ENCODE results near the gene RMND5A. TPM values are rescaled to one million over a fixed set of nuclear protein-coding genes. Genes with fewer than 3 reads are reported as not detected.

Gene RMND5A, protein sequence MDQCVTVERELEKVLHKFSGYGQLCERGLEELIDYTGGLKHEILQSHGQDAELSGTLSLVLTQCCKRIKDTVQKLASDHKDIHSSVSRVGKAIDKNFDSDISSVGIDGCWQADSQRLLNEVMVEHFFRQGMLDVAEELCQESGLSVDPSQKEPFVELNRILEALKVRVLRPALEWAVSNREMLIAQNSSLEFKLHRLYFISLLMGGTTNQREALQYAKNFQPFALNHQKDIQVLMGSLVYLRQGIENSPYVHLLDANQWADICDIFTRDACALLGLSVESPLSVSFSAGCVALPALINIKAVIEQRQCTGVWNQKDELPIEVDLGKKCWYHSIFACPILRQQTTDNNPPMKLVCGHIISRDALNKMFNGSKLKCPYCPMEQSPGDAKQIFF
- total RNA-seq, result 11.9 and 27.6 TPM in 2 replicates

DNA sequence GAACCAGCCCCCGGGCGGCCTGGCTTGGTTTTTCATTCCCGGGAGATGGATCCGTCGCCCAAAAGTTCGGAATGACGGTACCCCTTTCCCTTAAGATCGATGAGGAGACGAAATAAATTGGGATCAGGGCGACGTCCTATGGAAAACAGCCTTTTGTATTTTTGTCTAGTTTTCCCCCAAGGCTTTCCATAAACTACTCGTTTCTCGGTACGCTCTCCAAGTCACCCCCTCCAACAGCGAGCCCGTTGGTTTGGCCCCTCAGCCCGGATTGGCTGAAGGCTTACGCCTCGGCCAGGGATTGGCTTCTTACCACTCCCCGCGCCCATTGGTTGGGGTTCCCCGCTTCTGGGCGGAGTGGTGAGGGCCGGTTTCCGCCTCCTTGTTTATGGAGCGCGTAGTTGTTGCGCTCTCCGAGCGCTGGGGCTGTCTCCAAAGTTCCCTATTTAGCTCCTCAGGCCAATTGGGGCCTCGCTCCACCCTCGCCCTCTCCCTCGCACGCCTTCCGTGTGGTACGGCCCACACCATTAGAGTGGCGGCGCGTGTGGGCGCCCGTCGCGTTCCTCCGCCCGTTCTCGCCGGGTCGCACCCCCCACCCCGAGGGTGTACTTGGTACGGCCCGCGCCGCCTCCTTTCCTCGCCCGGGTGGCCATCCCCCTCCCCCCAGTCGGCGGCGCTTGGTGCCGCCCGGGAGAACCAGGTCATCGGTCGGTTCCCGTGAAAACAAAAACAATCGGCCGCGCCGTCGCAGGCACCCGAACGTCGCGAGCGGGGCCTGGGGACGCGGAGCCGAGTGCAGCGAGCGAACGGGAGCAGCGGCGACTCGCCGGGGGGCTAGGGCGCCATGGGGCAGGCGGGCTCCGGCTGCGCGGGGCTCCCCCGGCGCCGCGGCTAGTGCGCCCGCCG, at the start of gene RMND5A:
Gene RMND5A (plus strand): TSS at position 655 of the 903 bp plus-strand sequence. CDS start 377 bp downstream, outside the sequence.

DNA sequence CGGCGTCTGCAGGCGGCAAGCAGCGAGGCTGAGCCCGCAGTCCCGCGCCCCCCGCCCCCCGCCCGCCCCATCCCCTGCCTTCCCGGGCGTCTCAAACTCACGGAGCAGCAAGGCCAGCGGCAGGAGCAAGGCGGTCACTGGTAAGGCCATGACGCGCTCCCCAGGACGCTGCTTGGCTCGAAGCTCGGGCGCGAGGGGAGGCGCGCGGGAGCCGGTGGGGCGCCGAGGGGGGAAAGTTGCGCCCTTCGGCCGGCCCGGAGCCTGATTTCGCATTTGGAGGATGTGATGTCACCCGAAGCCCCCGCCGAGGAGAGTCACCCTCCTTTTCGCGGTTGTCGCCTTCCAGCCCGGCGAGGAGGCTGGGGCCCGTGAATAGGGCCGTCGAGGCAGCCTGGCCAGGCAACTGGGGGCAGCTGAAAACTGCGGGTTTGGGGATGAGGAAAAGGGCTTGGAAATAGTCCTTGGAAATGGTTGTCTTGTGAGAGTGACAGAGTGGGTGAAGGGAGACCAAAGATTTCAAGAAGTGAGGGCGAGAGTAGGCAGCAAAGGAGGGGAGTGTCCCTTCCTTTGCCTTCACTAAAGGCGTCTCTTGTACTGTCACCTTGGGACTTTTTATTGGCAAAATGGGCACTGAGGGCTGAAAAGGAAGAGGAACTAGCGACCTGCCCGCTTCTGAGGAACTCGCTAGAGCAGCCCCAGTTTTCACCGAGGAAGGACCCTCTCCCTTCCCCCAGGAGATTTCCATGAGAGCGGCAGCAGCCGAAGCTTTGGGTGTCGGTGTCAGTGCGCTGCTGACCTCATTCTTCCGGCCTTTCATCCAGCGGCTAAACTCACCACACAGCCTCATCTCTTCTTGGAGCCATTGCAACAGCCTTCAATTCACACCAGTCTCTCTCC, 70.8 kb downstream of the RMND5A start, which contains the start of gene CD8A:
Gene CD8A (minus strand): TSS at position 238 of the 897 bp plus-strand sequence. CDS start 88 bp downstream, at position 150.

Other genes with a start within 250 kb of the RMND5A start
- gene CHMP3, start 156.8 kb upstream of the RMND5A start, total RNA-seq, result 28.2 and 36.3 TPM in 2 replicates
- gene RNF103, start 96.4 kb upstream of the RMND5A start, total RNA-seq, result 9.3 and 20.0 TPM in 2 replicates
- not detected in 2 replicates for gene CD8A, start 70.6 kb downstream of the RMND5A start, total RNA-seq
- not detected in 2 replicates for gene CD8B, start 141.6 kb downstream of the RMND5A start, total RNA-seq
- gene RGPD1, start 221.8 kb downstream of the RMND5A start, total RNA-seq, result 0.25 and 0.33 TPM in 2 replicates